HepG2 (cell line): ENCODE measurements around the gene TBCD. TPM values are rescaled to one million over a fixed set of nuclear protein-coding genes. Genes with fewer than 3 reads are reported as not detected.

ENCODE experiments used
- CHCHD3 ChIP-seq: sonication (generic); formaldehyde crosslinking; IDR thresholded peaks from 2 replicates; pipeline ENCODE4 v1.8.0; 2022; ENCODE audit warnings: mild to moderate bottlenecking, missing genetic modification reagents, moderate library complexity
- EED ChIP-seq: sonication (generic); formaldehyde crosslinking; IDR thresholded peaks from 2 replicates; pipeline ENCODE4 v1.5.0; 2020; ENCODE audit warnings: mild to moderate bottlenecking, missing genetic modification reagents
- HDAC2 ChIP-seq: sonication (generic); formaldehyde crosslinking; IDR thresholded peaks from 2 replicates; pipeline ENCODE4 v1.4.0; 2020; ENCODE audit warnings: missing genetic modification reagents
- HMG20A ChIP-seq: IDR thresholded peaks from 2 replicates; pipeline ENCODE4 v1.6.1; 2016; ENCODE audit warnings: borderline replicate concordance
- NBN ChIP-seq: fragments of 450-650 bp; conservative IDR thresholded peaks from 2 replicates; pipeline ENCODE4 v1.6.1; 2017
- POLR2AphosphoS2 ChIP-seq: IDR thresholded peaks from 2 replicates; pipeline ENCODE4 v1.6.1; 2011; ENCODE audit warnings: low read depth, low read length, improper control_type of control experiment
- PTBP1 ChIP-seq: fragments of 200-400 bp; formaldehyde crosslinking; IDR thresholded peaks from 2 replicates; pipeline ENCODE4 v1.6.1; 2018; ENCODE audit warnings: low read length, low read depth; ENCODE audit not compliant: poor library complexity, severe bottlenecking
- REXO4 ChIP-seq: sonication (generic); formaldehyde crosslinking; IDR thresholded peaks from 2 replicates; pipeline ENCODE4 v1.8.0; 2022; ENCODE audit warnings: missing genetic modification reagents, mild to moderate bottlenecking, borderline replicate concordance
- SAFB2 ChIP-seq: sonication (generic); formaldehyde crosslinking; IDR thresholded peaks from 2 replicates; pipeline ENCODE4 v1.5.1; 2020; ENCODE audit warnings: missing genetic modification reagents, low read depth, mild to moderate bottlenecking, borderline replicate concordance
- SMARCE1 ChIP-seq: fragments of 450-650 bp; IDR thresholded peaks from 2 replicates; pipeline ENCODE4 v1.6.1; 2017; ENCODE audit warnings: borderline replicate concordance
- U2AF1 ChIP-seq: fragments of 200-400 bp; formaldehyde crosslinking; optimal IDR thresholded peaks from 2 replicates; pipeline ENCODE3; 2017; ENCODE audit warnings: mild to moderate bottlenecking, low read depth, low read length
- ZNF121 ChIP-seq: sonication (generic); formaldehyde crosslinking; IDR thresholded peaks from 2 replicates; pipeline ENCODE4 v1.5.0; 2020; ENCODE audit warnings: mild to moderate bottlenecking, missing genetic modification reagents
- ZNF143 ChIP-seq: sonication (generic); formaldehyde crosslinking; IDR thresholded peaks from 2 replicates; pipeline ENCODE4 v1.4.0; 2020; ENCODE audit warnings: missing genetic modification reagents
- ZNF17 ChIP-seq: sonication (generic); formaldehyde crosslinking; IDR thresholded peaks from 2 replicates; pipeline ENCODE4 v1.5.0; 2020; ENCODE audit warnings: mild to moderate bottlenecking, missing genetic modification reagents
- ZNF205 ChIP-seq: IDR thresholded peaks from 2 replicates; pipeline ENCODE4 v1.6.1; 2018; ENCODE audit warnings: missing biosample characterization, missing genetic modification reagents
- ZNF230 ChIP-seq: sonication (generic); formaldehyde crosslinking; IDR thresholded peaks from 2 replicates; pipeline ENCODE4 v1.4.0; 2020; ENCODE audit warnings: mild to moderate bottlenecking, missing genetic modification reagents
- ZNF343 ChIP-seq: sonication (generic); formaldehyde crosslinking; IDR thresholded peaks from 2 replicates; pipeline ENCODE4 v1.4.0; 2020; ENCODE audit warnings: mild to moderate bottlenecking, missing genetic modification reagents
- ZNF547 ChIP-seq: sonication (generic); formaldehyde crosslinking; IDR thresholded peaks from 2 replicates; pipeline ENCODE4 v1.5.1; 2020; ENCODE audit warnings: mild to moderate bottlenecking, missing genetic modification reagents
- ZNF747 ChIP-seq: sonication (generic); formaldehyde crosslinking; IDR thresholded peaks from 2 replicates; pipeline ENCODE4 v1.8.1; 2023; ENCODE audit warnings: missing genetic modification reagents, mild to moderate bottlenecking, borderline replicate concordance
- ZSCAN22 ChIP-seq: sonication (generic); formaldehyde crosslinking; IDR thresholded peaks from 2 replicates; pipeline ENCODE4 v1.4.0; 2020; ENCODE audit warnings: mild to moderate bottlenecking, missing genetic modification reagents
- polyA plus RNA-seq, 8 experiments: library from polyadenylated mRNA; depleted of rRNA in 3 of 8; stranded (reverse) in 7 of 8; unstranded in 1 of 8; fragments of >200 nt; fragmentation: Illumina TruSeq in 4 of 8; extraction: Trizol in 4 of 8; gene quantifications; 2 replicates each; pipeline versions ENCODE4 v1.2.1 to v1.2.3, GENCODE V29; 2011 to 2016; ENCODE audit warnings: low read depth in 4 of 8, missing spikeins in 1 of 8, mixed read lengths in 1 of 8; ENCODE audit not compliant: insufficient read depth in 1 of 8
- total RNA-seq, 5 experiments: library from RNA; depleted of rRNA; stranded (reverse); fragments of >200 nt; fragmentation: Illumina TruSeq; extraction: Trizol; gene quantifications; 2 replicates each; pipeline ENCODE4 v1.2.3, GENCODE V29; 2016; ENCODE audit warnings: low read depth in 1 of 5
- TF ChIP-seq, protein P1 (sequence below): sonication (generic); formaldehyde crosslinking; IDR thresholded peaks from 2 replicates; pipeline ENCODE4 v1.4.0; 2020; ENCODE audit warnings: missing genetic modification reagents
- TF ChIP-seq, protein P2 (sequence below): sonication (generic); formaldehyde crosslinking; IDR thresholded peaks from 2 replicates; pipeline ENCODE4 v1.4.0; 2020; ENCODE audit warnings: missing genetic modification reagents
- TF ChIP-seq, protein P3 (sequence below): IDR thresholded peaks from 2 replicates; pipeline ENCODE4 v1.6.1; 2016; ENCODE audit warnings: missing compliant biosample characterization, missing genetic modification reagents, borderline replicate concordance

The TBCD gene
- total and polyA plus RNA-seq, 2 of the 13 experiments (the other 11 are each of a cell fraction or from before 2014, with no cell fraction given) = 33.9 to 54.8 TPM

DNA sequence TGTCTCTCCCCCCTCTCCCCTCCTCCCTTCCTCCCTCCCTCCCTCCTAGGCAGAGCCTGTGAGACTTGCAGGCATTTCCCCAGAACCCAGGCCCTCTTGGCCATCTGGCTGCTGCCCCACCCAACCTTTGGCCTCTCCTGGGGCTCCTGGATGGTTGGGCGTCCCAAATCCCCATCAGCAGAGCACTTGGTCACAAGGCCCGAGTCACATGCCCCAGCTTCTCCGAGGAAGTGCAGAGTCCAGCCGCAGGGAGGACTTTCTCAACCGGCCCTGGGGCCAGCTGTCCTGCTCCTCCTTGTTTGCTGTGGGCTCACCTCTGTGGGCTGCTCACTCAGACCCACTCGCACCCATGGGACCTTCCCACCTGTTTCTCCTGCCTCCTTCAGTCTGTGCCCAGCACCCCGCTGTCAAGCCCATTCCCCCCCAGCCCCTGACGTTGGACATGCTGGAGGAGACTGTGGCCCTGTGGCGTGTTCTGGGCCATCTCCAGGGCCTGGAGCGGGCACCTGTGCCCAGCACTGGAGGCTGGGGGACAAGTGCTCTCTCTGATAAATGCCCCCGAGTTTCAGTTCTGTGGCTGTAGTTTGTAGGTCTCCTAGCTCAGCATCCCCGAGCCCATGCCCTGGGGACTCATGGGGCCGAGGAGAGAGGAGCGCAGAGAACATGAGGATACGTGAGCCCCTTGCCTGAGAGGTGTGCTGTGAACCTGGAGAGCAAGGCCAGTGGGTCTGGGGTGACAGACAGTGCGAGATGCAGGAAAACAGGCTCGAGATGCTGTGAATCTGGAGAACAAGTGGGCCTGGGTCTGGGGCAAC, 130.2 kb downstream of the TBCD start (continued):
- TF ChIP-seq, protein P1, sequence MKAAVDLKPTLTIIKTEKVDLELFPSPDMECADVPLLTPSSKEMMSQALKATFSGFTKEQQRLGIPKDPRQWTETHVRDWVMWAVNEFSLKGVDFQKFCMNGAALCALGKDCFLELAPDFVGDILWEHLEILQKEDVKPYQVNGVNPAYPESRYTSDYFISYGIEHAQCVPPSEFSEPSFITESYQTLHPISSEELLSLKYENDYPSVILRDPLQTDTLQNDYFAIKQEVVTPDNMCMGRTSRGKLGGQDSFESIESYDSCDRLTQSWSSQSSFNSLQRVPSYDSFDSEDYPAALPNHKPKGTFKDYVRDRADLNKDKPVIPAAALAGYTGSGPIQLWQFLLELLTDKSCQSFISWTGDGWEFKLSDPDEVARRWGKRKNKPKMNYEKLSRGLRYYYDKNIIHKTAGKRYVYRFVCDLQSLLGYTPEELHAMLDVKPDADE = no peak
- TF ChIP-seq, protein P2, sequence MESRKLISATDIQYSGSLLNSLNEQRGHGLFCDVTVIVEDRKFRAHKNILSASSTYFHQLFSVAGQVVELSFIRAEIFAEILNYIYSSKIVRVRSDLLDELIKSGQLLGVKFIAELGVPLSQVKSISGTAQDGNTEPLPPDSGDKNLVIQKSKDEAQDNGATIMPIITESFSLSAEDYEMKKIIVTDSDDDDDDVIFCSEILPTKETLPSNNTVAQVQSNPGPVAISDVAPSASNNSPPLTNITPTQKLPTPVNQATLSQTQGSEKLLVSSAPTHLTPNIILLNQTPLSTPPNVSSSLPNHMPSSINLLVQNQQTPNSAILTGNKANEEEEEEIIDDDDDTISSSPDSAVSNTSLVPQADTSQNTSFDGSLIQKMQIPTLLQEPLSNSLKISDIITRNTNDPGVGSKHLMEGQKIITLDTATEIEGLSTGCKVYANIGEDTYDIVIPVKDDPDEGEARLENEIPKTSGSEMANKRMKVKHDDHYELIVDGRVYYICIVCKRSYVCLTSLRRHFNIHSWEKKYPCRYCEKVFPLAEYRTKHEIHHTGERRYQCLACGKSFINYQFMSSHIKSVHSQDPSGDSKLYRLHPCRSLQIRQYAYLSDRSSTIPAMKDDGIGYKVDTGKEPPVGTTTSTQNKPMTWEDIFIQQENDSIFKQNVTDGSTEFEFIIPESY (CRISPR knock-in tag) = peak; percentile 19; the same call in 1 of the 2 replicates
- TF ChIP-seq NBN (no peak), ZSCAN22 (CRISPR knock-in tag) (no peak), HMG20A (CRISPR knock-in tag) (0 out of 2 replicates have a peak, but pooled peaks have one; percentile 35), ZNF17 (no peak), SAFB2 (CRISPR knock-in tag) (no peak), ZNF143 (CRISPR knock-in tag) (no peak), ZNF747 (no peak), ZNF205 (CRISPR knock-in tag) (0 out of 2 replicates have a peak, but pooled peaks have one; percentile 43), REXO4 (no peak), ZNF230 (CRISPR knock-in tag) (no peak), ZNF121 (CRISPR knock-in tag) (no peak), EED (0 out of 2 replicates have a peak, but pooled peaks have one; percentile 32), CHCHD3 (CRISPR knock-in tag) (0 out of 2 replicates have a peak, but pooled peaks have one; percentile 62), POLR2AphosphoS2 (no peak), U2AF1 (no peak), ZNF343 (CRISPR knock-in tag) (0 out of 2 replicates have a peak, but pooled peaks have one; percentile 54), SMARCE1 (no peak), PTBP1 (peak; percentile 93), ZNF547 (CRISPR knock-in tag) (no peak), HDAC2 (peak; percentile 75)
- TF ChIP-seq, protein P3, sequence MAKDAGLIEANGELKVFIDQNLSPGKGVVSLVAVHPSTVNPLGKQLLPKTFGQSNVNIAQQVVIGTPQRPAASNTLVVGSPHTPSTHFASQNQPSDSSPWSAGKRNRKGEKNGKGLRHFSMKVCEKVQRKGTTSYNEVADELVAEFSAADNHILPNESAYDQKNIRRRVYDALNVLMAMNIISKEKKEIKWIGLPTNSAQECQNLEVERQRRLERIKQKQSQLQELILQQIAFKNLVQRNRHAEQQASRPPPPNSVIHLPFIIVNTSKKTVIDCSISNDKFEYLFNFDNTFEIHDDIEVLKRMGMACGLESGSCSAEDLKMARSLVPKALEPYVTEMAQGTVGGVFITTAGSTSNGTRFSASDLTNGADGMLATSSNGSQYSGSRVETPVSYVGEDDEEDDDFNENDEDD (CRISPR knock-in tag) = peak; percentile 50; the same call in 1 of the 2 replicates
